Karpas-422 (cell line): ENCODE measurements around the gene BMP7. TPM values are rescaled to one million over a fixed set of nuclear protein-coding genes. Genes with fewer than 3 reads are reported as not detected.

Experiments used
- DNase-seq: peaks from one replicate; pipeline ENCODE4 v3.0.0-alpha.2; 2015
- H2AFZ ChIP-seq: fragments of 200-600 bp; sonication (generic); 2 replicates; pipeline ENCODE4 v1.6.1; 2014; ENCODE audit warnings: antibody characterized with exemption, low read length, mixed read lengths
- H3K27ac ChIP-seq: fragments of 200-600 bp; sonication (generic); 2 replicates; pipeline ENCODE4 v1.5.1; 2014; ENCODE audit warnings: mild to moderate bottlenecking, low read length, moderate library complexity
- H3K27me3 ChIP-seq: fragments of 200-600 bp; sonication (generic); 2 replicates; pipeline ENCODE4 v1.6.1; 2014; ENCODE audit warnings: low read length, mixed read lengths
- H3K36me3 ChIP-seq: fragments of 200-600 bp; sonication (generic); 2 replicates; pipeline ENCODE4 v1.6.1; 2014; ENCODE audit warnings: low read length, mixed read lengths; ENCODE audit not compliant: insufficient read depth
- H3K4me1 ChIP-seq: fragments of 200-600 bp; sonication (generic); 2 replicates; pipeline ENCODE4 v1.6.1; 2014; ENCODE audit warnings: mild to moderate bottlenecking, low read length, mixed read lengths
- H3K4me2 ChIP-seq: fragments of 200-600 bp; sonication (generic); 2 replicates; pipeline ENCODE4 v1.6.1; 2014; ENCODE audit warnings: low read length, low read depth, mild to moderate bottlenecking; ENCODE audit not compliant: poor library complexity, severe bottlenecking
- H3K4me3 ChIP-seq: fragments of 200-600 bp; sonication (generic); 2 replicates; pipeline ENCODE4 v1.5.1; 2014; ENCODE audit warnings: mild to moderate bottlenecking, antibody characterized with exemption, low read length, mixed read lengths
- H3K79me2 ChIP-seq: fragments of 200-600 bp; sonication (generic); 2 replicates; pipeline ENCODE4 v1.6.1; 2014; ENCODE audit warnings: mild to moderate bottlenecking, low read length, mixed read lengths
- H3K9ac ChIP-seq: fragments of 200-600 bp; sonication (generic); 2 replicates; pipeline ENCODE4 v1.6.0; 2014; ENCODE audit warnings: low read length
- H3K9me2 ChIP-seq: fragments of 200-600 bp; sonication (generic), shearing (Covaris generic); replicated peaks from 2 replicates; pipeline ENCODE4 v1.6.0; 2014; ENCODE audit warnings: mild to moderate bottlenecking, low read length, moderate library complexity; ENCODE audit not compliant: insufficient read depth
- H3K9me3 ChIP-seq: fragments of 300-700, 200-600 bp; sonication (generic); 2 replicates; pipeline ENCODE4 v1.6.1; 2014; ENCODE audit warnings: low read length, mixed read lengths
- H4K20me1 ChIP-seq: fragments of 200-600 bp; sonication (generic); 2 replicates; pipeline ENCODE4 v1.6.1; 2014; ENCODE audit warnings: mild to moderate bottlenecking, antibody characterized with exemption, low read length, low read depth; ENCODE audit not compliant: insufficient read depth
- total RNA-seq: library from RNA; depleted of rRNA; stranded (reverse); fragments of >200 nt; shearing (Covaris generic); gene quantifications from 2 replicates; pipeline ENCODE4 v1.2.3, GENCODE V29; 2014; ENCODE audit warnings: low replicate concordance

The BMP7 gene
- total RNA-seq, 1 experiment from 2014 or later = not detected

- Histone ChIP-seq H3K4me1 (no peaks in the 10 kb centered on the region), H3K9ac (no peak overlapping the region), H3K27me3 (peaks cover under 1% of the 10 kb centered on the region; the same call in 1 of the 2 replicates), H3K4me2 (no peak overlapping the region), H3K79me2 (no peaks in the 10 kb centered on the region), H4K20me1 (no peaks in the 10 kb centered on the region), H3K27ac (no peak overlapping the region), H3K9me2 (no peaks in the 10 kb centered on the region), H3K9me3 (no peaks in the 10 kb centered on the region), H3K36me3 (no peaks in the 10 kb centered on the region), H3K4me3 (no peak overlapping the region), H2AFZ (no peak overlapping the region)
- DNase-seq = no peak
These were observed 123.8 kb downstream of the BMP7 start for GRCh38 chr20:57142667-57143066.

- no peaks in the 10 kb centered on the region for H3K9me3 ChIP-seq
- no peak for DNase-seq
- no peaks in the 10 kb centered on the region for H3K4me1 ChIP-seq
- no peaks in the 10 kb centered on the region for H3K79me2 ChIP-seq
- no peaks in the 10 kb centered on the region for H3K27me3 ChIP-seq
- H3K4me2 ChIP-seq = no peak overlapping the region
- H3K4me3 ChIP-seq = no peak overlapping the region
- no peak overlapping the region for H3K9ac ChIP-seq
- no peaks in the 10 kb centered on the region for H3K9me2 ChIP-seq
- H3K36me3 ChIP-seq = no peaks in the 10 kb centered on the region
- H2AFZ ChIP-seq = no peak overlapping the region
- no peak overlapping the region for H3K27ac ChIP-seq
- no peaks in the 10 kb centered on the region for H4K20me1 ChIP-seq
These were observed 124.9 kb downstream of the BMP7 start for GRCh38 chr20:57141492-57141891.

DNA sequence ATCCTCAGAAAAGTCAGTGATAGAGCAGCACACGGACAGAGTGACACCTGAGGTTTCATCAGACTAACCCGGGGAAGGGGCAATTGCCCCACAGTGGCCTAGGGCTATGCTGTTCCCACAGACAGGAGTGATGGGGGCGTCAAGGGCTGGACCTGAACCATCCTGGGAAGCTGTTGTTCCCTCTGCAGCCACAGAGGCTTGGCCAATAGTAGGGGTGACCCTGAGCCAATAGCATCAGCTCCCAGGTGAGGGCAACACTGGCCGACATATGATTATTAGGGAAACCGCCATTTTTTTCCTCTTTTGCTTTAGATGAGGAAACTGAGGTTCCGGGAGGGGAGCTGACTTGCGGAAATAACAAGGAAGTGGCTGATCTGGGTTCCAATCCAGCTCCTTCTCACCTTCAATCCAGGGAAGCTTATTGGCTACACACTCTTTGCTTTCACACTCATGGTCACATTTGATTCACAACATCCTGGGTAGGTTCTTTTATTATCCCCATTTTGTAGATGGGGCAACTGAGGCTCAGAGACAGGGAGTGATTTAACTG is 126.0 kb downstream of the BMP7 start:
- no peak for DNase-seq
- H3K4me1 ChIP-seq = no peaks in the 10 kb centered on the region
- no peak overlapping the region for H2AFZ ChIP-seq
- H3K9me3 ChIP-seq = no peaks in the 10 kb centered on the region
- H3K36me3 ChIP-seq = no peaks in the 10 kb centered on the region
- H3K4me2 ChIP-seq = no peak overlapping the region
- H3K4me3 ChIP-seq = no peak overlapping the region
- no peaks in the 10 kb centered on the region for H4K20me1 ChIP-seq
- H3K9ac ChIP-seq = no peak overlapping the region
- H3K27me3 ChIP-seq = no peaks in the 10 kb centered on the region
- H3K9me2 ChIP-seq = no peaks in the 10 kb centered on the region
- H3K27ac ChIP-seq = no peak overlapping the region
- no peaks in the 10 kb centered on the region for H3K79me2 ChIP-seq

GRCh38 chr20:57139342-57140093 is 126.9 kb downstream of the BMP7 start:
- Histone ChIP-seq H3K9ac (no peak overlapping the region), H3K4me1 (no peaks in the 10 kb centered on the region), H3K4me2 (no peak overlapping the region), H3K36me3 (no peaks in the 10 kb centered on the region), H3K27me3 (no peaks in the 10 kb centered on the region), H3K4me3 (no peak overlapping the region), H2AFZ (no peak overlapping the region), H3K79me2 (no peaks in the 10 kb centered on the region), H4K20me1 (no peaks in the 10 kb centered on the region), H3K9me3 (no peaks in the 10 kb centered on the region), H3K27ac (no peak overlapping the region), H3K9me2 (no peaks in the 10 kb centered on the region)
- DNase-seq = no peak

DNA sequence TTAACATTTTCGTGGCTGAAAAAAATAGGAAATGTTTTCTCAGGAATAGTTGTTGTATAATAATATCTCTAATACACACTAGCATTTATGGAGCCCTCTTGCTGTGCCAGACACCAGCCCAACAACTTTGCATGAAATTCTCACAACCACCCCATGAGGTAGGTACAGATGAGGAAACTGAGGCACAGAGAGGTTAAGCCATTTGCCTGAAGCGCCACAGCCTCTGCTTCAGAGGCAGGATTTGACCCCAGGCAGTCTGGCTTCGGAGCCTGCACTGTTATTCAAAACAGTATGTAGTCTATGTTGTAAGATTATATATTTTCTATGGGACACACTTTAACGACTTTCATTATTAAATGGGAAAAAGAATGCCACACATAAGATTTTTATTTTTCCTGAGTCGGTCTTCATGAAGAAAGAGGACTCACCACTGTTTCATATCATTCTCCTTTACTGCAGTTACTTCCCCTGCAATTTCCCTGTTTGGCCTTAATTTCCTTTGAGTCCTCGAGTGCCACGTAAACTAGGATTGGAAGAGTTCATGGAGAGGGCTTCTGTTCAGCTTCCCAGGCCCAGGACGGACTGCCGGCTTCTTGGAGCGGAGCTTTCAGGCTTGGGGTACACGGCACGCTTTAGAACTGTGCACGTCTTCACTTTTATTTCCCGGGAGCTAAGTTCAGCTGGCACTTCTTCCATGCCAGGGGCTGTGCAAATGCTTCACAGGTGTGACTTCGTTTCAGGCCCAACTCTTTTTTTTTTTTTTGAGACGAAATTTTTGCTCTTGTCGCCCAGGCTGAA is 128.0 kb downstream of the BMP7 start:
- no peaks in the 10 kb centered on the region for H4K20me1 ChIP-seq
- H3K36me3 ChIP-seq = no peaks in the 10 kb centered on the region
- no peaks in the 10 kb centered on the region for H3K79me2 ChIP-seq
- H3K9me3 ChIP-seq = no peaks in the 10 kb centered on the region
- H2AFZ ChIP-seq = no peak overlapping the region
- H3K9me2 ChIP-seq = no peaks in the 10 kb centered on the region
- no peaks in the 10 kb centered on the region for H3K27me3 ChIP-seq
- H3K4me3 ChIP-seq = no peak overlapping the region
- H3K9ac ChIP-seq = no peak overlapping the region
- no peaks in the 10 kb centered on the region for H3K4me1 ChIP-seq
- H3K4me2 ChIP-seq = no peak overlapping the region
- H3K27ac ChIP-seq = no peak overlapping the region
- DNase-seq = no peak

DNA sequence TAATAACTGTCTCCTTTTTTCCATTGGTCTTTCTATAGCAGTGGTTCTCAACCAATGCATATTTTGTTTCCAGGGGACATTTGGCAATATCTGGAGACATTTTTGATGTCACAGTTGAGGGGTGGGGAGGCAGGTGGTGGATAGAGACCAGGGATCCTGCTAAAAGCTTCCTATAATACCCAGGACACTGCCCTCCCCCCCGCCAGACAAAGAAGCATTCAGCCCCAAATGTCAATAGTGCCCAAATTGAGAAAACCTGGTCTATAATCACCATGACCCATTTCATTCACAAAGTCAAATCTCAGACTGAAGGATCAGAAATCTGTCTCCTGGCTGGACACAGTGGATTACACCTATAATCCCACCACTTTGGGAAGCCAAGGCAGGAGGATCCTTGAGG is 128.8 kb downstream of the BMP7 start:
- Histone ChIP-seq H3K27me3 (no peaks in the 10 kb centered on the region), H3K79me2 (no peaks in the 10 kb centered on the region), H3K4me2 (no peak overlapping the region), H3K9ac (no peak overlapping the region), H3K36me3 (no peaks in the 10 kb centered on the region), H3K9me3 (no peaks in the 10 kb centered on the region), H3K4me3 (no peak overlapping the region), H3K27ac (no peak overlapping the region), H3K4me1 (no peaks in the 10 kb centered on the region), H2AFZ (no peak overlapping the region), H3K9me2 (no peaks in the 10 kb centered on the region), H4K20me1 (no peaks in the 10 kb centered on the region)
- no peak for DNase-seq

GRCh38 chr20:57136734-57137133 is 129.7 kb downstream of the BMP7 start:
- no peaks in the 10 kb centered on the region for H3K9me3 ChIP-seq
- no peak overlapping the region for H3K27ac ChIP-seq
- H3K9ac ChIP-seq = no peak overlapping the region
- no peak overlapping the region for H2AFZ ChIP-seq
- no peaks in the 10 kb centered on the region for H3K27me3 ChIP-seq
- H4K20me1 ChIP-seq = no peaks in the 10 kb centered on the region
- no peaks in the 10 kb centered on the region for H3K36me3 ChIP-seq
- DNase-seq = no peak
- H3K79me2 ChIP-seq = no peaks in the 10 kb centered on the region
- no peaks in the 10 kb centered on the region for H3K9me2 ChIP-seq
- no peak overlapping the region for H3K4me3 ChIP-seq
- no peaks in the 10 kb centered on the region for H3K4me1 ChIP-seq
- no peak overlapping the region for H3K4me2 ChIP-seq

DNA sequence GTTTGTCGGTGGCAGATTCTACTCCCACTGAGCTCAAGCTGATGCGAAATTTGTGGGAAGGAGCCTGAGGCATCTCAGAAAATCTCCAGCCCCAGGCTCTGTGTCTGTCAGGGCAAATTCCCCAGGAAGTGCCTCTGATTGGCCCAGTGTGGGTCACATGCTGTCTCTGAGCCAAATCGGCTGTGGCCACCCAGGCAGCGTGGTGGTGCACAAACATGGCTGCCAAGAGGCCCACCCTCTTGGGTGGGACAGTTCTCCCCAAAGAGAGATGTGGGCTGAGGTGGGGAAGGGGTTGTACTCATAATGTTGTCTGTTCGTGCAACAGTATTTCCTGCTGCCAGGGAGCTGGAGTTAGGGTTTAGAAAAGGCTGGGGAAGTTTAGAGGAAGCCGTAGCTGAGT is 130.6 kb downstream of the BMP7 start:
- H3K27me3 ChIP-seq = no peaks in the 10 kb centered on the region
- H3K9me2 ChIP-seq = no peaks in the 10 kb centered on the region
- H3K79me2 ChIP-seq = no peaks in the 10 kb centered on the region
- peak overlapping the region; percentile 58; the same call in 1 of the 2 replicates for H2AFZ ChIP-seq
- no peak overlapping the region for H3K9ac ChIP-seq
- no peaks in the 10 kb centered on the region for H3K4me1 ChIP-seq
- no peak overlapping the region for H3K4me2 ChIP-seq
- no peaks in the 10 kb centered on the region for H3K9me3 ChIP-seq
- H3K4me3 ChIP-seq = no peak overlapping the region
- no peak overlapping the region for H3K27ac ChIP-seq
- H3K36me3 ChIP-seq = no peaks in the 10 kb centered on the region
- DNase-seq = peak; percentile 56
- no peaks in the 10 kb centered on the region for H4K20me1 ChIP-seq
